ENCODE data around the gene STAT3.
"Not testable (repeated sequence)": the region's sequence is repeated elsewhere in the genome, so short reads cannot be mapped to it uniquely, and the experiment has no call there.

Gene STAT3

GRCh38 chr17:42409523-42410318 lies 21.5 kb upstream of the STAT3 start:
- DNase-seq (ENCODE audit: low read depth, low spot score), result no peak

DNA sequence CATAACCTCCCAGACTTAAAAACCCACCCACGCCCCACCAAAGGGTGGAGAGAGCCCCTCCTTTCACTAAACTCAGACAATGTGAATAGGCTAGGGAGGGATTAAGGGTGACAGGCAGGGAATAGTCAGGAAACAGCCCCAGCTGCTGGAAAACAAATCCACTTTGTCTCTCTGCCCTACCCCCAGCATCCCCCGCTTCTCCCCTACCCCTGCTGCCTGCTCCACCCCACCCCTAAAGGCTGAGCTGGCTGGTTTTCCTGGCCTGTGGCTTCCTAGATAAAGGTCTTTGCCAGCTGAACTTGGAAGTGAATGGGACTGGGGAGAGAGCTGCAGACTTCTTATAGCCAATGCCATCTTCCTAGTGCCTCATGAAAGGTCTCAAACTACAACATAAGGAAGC lies 19.8 kb upstream of the STAT3 start:
- no peak for DNase-seq (ENCODE audit: low read depth, low spot score)

DNA sequence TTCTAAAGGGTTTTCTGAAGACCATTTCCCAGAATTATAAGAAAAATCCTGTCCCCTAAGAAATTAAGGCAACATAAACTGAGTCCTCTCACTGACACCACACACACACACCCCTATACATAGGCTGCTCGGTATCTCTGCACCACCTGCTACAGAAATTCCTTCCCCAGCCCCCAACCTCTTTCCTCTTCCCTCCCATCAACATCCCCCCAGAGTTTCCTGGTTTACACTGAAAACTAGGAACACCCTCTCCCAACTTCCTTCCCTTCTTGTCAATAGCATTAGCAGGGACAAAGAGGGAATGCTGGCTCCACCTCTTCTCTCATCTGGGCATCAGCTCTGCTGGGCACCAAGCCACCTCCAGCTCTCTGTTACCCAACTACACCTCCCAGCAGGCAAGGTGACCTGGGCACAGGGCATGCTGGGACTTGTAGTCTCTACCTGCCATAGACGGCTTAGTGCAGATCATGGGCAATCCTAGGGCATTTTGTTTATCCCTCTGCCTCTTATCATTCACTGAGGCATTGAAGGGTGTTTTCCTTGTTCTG lies 19.1 kb upstream of the STAT3 start:
- DNase-seq (ENCODE audit: low read depth, low spot score), result no peak

- DNase-seq (ENCODE audit: low read depth, low spot score), result no peak
Observed at GRCh38 chr17:42406615-42407288, 18.5 kb upstream of the STAT3 start.

DNA sequence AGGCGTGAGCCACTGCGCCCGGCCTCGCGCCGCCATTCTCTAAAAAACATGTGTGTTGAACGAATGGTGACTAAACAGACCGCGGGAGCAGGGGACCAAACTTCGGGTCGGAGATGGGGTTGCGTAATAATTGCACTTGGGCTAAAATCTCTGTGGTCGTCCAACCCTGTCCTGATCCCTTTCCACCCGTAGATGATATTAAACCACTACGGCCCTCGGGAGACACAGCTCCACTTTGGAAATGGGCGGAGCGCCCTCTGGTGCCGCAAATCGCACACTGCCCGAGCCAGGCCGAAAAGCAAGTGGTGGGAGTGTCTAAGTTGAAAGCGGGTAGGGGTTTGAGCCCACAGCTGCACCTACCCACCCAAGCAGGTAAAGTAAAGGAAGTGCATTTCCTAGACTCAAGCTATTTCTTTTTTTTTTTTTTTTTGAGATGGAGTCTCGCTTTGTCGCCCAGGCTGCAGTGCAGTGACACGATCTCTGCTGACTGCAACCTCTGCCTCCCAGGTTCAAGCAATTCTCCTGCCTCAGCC lies 17.8 kb upstream of the STAT3 start:
- DNase-seq (ENCODE audit: low read depth, low spot score), result no peak

- DNase-seq (ENCODE audit: low read depth, low spot score), result no peak
Observed at GRCh38 chr17:42405076-42405475, 16.8 kb upstream of the STAT3 start.

- no peak for DNase-seq (ENCODE audit: low read depth, low spot score)
Observed at GRCh38 chr17:42404326-42405055, 16.2 kb upstream of the STAT3 start.

- DNase-seq (ENCODE audit: low read depth, low spot score), result no peak
Observed at GRCh38 chr17:42403150-42403549, 14.9 kb upstream of the STAT3 start.

DNA sequence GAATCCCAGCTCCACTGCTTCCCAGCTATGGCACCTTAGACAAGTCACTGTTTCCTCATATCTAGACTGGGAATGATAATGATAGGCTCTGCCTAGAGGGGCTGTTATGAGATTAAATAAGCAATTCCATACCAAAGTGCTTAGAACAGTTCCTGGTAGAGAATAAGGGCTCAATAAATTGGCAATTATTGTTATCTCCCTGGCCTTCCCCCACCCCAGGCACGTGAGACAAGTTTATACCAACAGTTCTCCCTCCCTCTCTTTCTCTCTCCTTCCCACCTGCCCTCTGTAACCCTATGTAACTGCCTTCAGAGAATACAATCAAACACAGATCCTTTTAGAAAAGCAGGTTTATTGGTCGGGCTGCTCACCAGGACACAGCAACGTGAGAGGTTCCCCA lies 13.9 kb upstream of the STAT3 start:
- DNase-seq (ENCODE audit: low read depth, low spot score), result no peak

- DNase-seq (ENCODE audit: low read depth, low spot score), result not testable (repeated sequence)
Observed at GRCh38 chr17:42400844-42401375, 12.7 kb upstream of the STAT3 start.

GRCh38 chr17:42399948-42400843 lies 12.0 kb upstream of the STAT3 start:
- no peak for DNase-seq (ENCODE audit: low read depth, low spot score)

DNA sequence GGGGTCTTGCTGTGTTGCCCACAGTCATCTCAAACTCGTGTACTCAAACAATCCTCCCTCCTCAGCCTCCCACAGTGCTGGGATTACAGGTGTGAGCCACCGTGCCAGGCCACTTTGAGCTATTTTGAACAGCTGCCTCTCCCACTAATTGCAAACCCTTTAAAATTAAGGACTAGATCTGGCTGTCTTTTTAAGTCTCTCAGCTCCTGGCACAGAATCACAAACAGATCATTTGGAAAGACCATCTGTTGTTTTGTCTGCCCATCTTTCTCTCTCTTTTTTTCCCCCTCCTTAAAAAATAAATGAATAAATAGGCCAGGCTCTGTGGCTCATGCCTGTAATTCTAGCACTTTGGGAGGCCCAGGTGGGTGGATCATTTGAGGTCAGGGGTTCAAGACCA lies 10.9 kb upstream of the STAT3 start:
- no peak for DNase-seq (ENCODE audit: low read depth, low spot score)

- not testable (repeated sequence) for DNase-seq (ENCODE audit: low read depth, low spot score)
Observed at GRCh38 chr17:42395601-42396000, 7.4 kb upstream of the STAT3 start.

DNA sequence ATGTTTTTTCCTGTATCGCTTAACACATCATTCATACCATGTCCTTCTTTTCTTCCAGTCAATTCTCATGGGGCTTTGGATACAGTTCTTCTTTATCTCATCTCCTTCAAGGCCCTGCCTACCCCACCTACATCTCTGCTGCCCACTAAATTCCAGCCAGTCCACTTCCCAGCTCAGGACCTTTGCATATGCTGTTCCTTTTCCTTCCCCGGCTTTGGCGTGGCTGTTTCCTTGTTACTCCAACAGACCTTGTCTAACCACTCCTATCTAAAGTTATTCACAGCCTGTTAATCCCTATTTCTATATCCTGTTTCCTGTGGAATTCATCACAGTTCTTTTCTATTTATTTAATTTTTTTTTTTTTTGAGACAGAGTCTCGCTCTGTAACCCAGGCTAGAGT lies 6.6 kb upstream of the STAT3 start:
- no peak for DNase-seq (ENCODE audit: low read depth, low spot score)

GRCh38 chr17:42392692-42393415 lies 4.6 kb upstream of the STAT3 start:
- no peak for DNase-seq (ENCODE audit: low read depth, low spot score)

DNA sequence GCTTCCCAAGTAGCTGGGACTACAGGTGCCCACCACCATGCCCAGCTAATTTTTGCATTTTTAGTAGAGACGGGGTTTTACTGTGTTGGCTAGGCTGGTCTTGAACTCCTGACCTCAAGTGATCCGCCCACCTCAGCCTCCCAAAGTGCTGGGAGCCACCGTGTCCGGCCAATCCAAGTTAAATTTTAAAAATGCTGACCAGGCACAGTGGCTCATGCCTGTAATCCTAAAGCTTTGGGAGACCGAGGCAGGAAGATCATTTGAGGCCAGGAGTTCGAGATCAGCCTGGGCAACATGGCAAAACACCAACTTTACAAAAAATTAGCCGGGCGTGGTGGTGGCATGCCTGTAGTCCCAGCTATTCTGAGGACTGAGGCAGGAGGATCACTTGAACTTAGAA lies 3.2 kb upstream of the STAT3 start:
- not testable (repeated sequence) for DNase-seq (ENCODE audit: low read depth, low spot score)

DNA sequence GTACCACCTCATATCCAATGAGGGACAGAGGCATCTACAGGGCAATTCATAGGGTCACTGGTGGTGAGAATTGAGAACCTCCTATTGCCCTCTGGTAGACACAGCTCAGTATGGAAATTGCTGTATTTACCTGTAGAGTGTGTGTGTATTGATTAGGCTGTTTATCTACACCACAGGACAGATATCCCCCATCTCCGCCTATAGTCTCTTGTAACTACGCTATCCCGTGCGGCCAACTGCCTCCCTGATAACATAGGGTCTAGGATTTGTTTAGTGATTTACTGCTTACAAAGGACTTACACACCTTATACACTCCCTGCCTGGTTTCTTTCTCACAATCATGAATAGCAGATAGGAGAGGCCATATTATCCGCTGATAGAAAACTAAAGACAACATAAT lies 1.7 kb upstream of the STAT3 start:
- DNase-seq (ENCODE audit: low read depth, low spot score), result no peak

- DNase-seq (ENCODE audit: low read depth, low spot score), result no peak
Observed at GRCh38 chr17:42389135-42389417, 834 bp upstream of the STAT3 start.

- no peak for DNase-seq (ENCODE audit: low read depth, low spot score)
Observed at GRCh38 chr17:42387661-42388380, 421 bp downstream of the STAT3 start.
